Esophagus muscularis mucosa (tissue), 4 donors: ENCODE measurements around the gene SOX5. TPM values are rescaled to one million over a fixed set of nuclear protein-coding genes. Genes with fewer than 3 reads are reported as not detected.

Experiments used
- DNase-seq: peaks from one replicate; pipeline ENCODE4 v3.0.0-alpha.2; 2017; ENCODE audit errors: extremely low spot score
- H3K27ac ChIP-seq, 4 donors: fragments of 200-600 bp; sonication (generic); replicated peaks in 1 of 4; 1 replicate in 3 of 4; 2 replicates in 1 of 4; pipeline ENCODE4 v1.5.1; 2016 to 2019; ENCODE audit warnings: mild to moderate bottlenecking in 1 of 4
- H3K27me3 ChIP-seq, 4 donors: fragments of 200-600 bp; sonication (generic); one replicate each; pipeline versions ENCODE4 v1.5.1 to v1.6.0; 2016 to 2019
- H3K36me3 ChIP-seq, 4 donors: fragments of 200-600 bp; sonication (generic); one replicate each; pipeline ENCODE4 v1.5.1; 2016 to 2019
- H3K4me1 ChIP-seq, 4 donors: fragments of 200-600 bp; sonication (generic); one replicate each; pipeline ENCODE4 v1.5.1; 2016 to 2019
- H3K4me3 ChIP-seq, 4 donors: fragments of 200-600 bp; sonication (generic); 1 replicate in 2 of 4; 2 replicates in 2 of 4; pipeline ENCODE4 v1.5.1; 2016 to 2019; ENCODE audit warnings: mild to moderate bottlenecking in 4 of 4, moderate library complexity in 1 of 4
- H3K9me3 ChIP-seq, 4 donors: fragments of 200-600 bp; sonication (generic); 1 replicate in 3 of 4; 2 replicates in 1 of 4; pipeline ENCODE4 v1.5.1; 2016 to 2019
- EP300 ChIP-seq: sonication (generic); formaldehyde crosslinking; IDR thresholded peaks from one replicate; pipeline ENCODE4 v1.6.1; 2017; ENCODE audit warnings: antibody characterized with exemption
- POLR2A ChIP-seq: fragments of 450-650 bp; IDR thresholded peaks from one replicate; pipeline ENCODE4 v1.6.1; 2017; ENCODE audit warnings: antibody characterized with exemption, moderate library complexity, mild to moderate bottlenecking, low read depth
- POLR2AphosphoS5 ChIP-seq, 2 donors: sonication (generic); formaldehyde crosslinking; IDR thresholded peaks; one replicate each; pipeline ENCODE4 v1.6.1; 2017; ENCODE audit warnings: antibody characterized with exemption in 2 of 2
- WGBS: methylation state at CpG from one replicate; pipeline ENCODE4 v1.1.5; 2018; 5-methylcytosine and 5-hydroxymethylcytosine counted together
- intact Hi-C: fragments of 100-400 bp; cut with DNase I; formaldehyde crosslinking; loops from one replicate; pipeline ENCODE4 v1.15.1; 2023
- total RNA-seq, 4 donors: library from RNA; depleted of rRNA; stranded (reverse); fragments of >200 nt; gene quantifications; one replicate each; pipeline versions ENCODE4 v1.1.0 to v1.2.1, GENCODE V29; 2016
- TF ChIP-seq, protein P1 (sequence below), 3 experiments: fragments of 200-600 bp in 2 of 3; fragments of 450-650 bp in 1 of 3; sonication (generic) in 2 of 3; IDR thresholded peaks; one replicate each; pipeline ENCODE4 v1.5.1; 2017 to 2019; ENCODE audit warnings: antibody characterized with exemption in 3 of 3, mild to moderate bottlenecking in 2 of 3, moderate library complexity in 1 of 3

SOX5 gene
- total RNA-seq, 4 donors from 2014 or later, result 7.1 to 11.6 (median 8.8) TPM

DNA sequence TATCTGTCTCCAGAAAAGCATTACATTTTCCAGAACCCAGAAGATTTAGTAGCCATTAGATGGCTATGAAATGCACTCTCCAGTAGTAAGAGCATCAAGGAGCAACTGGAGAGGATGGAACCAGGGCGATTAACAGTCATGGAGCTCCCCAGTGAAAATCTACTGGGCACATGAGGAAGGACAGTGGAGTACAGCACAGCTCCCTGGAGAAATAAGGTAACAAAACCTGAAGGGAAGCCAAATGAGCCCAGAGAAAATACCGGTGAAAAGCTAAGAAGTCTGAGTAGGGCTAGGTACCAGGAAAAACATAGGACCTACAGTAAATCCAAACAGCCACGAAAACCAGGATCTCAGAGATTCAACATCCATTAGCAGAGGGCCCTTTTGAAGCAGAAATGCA, 21.6 kb downstream of the SOX5 start:
- Histone ChIP-seq H3K27ac (no peak overlapping the region), H3K27me3 (no peaks in the 10 kb centered on the region), H3K9me3 (no peaks in the 10 kb centered on the region), H3K36me3 (no peaks in the 10 kb centered on the region), H3K4me1 (no peaks in the 10 kb centered on the region), H3K4me3 (no peak overlapping the region)
- TF ChIP-seq, protein P1, sequence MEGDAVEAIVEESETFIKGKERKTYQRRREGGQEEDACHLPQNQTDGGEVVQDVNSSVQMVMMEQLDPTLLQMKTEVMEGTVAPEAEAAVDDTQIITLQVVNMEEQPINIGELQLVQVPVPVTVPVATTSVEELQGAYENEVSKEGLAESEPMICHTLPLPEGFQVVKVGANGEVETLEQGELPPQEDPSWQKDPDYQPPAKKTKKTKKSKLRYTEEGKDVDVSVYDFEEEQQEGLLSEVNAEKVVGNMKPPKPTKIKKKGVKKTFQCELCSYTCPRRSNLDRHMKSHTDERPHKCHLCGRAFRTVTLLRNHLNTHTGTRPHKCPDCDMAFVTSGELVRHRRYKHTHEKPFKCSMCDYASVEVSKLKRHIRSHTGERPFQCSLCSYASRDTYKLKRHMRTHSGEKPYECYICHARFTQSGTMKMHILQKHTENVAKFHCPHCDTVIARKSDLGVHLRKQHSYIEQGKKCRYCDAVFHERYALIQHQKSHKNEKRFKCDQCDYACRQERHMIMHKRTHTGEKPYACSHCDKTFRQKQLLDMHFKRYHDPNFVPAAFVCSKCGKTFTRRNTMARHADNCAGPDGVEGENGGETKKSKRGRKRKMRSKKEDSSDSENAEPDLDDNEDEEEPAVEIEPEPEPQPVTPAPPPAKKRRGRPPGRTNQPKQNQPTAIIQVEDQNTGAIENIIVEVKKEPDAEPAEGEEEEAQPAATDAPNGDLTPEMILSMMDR (IDR thresholded peaks at IDR 0.05), result no peak
- no peak for TF ChIP-seq POLR2A
- TF ChIP-seq POLR2AphosphoS5 (IDR thresholded peaks at IDR 0.05), result no peak
- no peak for TF ChIP-seq EP300
- intact Hi-C loops, result no loop called here
- 81% methylated on average over 3 of the region's 3 CpGs for WGBS
- no peak for DNase-seq

DNA sequence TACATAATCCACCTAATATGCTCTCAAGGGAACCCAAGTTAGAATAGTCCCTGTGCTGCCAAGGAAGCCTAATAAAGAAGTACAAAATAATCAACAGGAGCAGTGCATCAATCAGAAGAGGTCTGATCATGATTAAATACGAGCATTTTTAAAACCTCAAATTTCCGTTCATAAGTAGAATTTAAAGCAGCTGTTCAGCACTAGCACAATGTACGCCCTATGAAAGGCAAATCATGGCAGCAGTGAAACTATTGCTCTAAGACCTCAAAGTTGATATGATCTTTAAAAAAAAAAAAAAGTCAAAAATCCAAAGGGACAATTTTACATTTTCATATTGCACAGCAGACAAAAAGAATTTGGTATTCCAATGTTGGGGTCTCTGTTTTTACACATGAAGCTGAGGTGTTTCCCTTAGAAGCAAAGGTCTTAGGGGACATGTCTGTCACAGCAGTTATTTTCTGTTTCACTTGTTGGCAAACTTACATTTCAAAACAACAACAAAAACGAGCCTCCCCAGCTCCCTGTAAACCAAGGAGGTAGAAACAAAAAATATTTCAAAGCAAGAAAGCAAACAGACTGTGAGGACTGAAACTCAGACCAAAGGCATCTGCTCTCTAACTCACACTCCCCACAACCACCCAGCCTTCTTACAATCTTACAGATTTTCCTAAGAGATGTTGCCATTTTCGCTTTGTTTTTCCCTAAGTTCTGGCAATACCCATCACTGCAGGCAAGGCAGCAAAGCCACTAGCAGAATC, 28.2 kb downstream of the SOX5 start:
- H3K4me3 ChIP-seq, result peak overlapping the region in 2 of 4 donors; percentile 6 to 13
- no peak overlapping the region for H3K27ac ChIP-seq

DNA sequence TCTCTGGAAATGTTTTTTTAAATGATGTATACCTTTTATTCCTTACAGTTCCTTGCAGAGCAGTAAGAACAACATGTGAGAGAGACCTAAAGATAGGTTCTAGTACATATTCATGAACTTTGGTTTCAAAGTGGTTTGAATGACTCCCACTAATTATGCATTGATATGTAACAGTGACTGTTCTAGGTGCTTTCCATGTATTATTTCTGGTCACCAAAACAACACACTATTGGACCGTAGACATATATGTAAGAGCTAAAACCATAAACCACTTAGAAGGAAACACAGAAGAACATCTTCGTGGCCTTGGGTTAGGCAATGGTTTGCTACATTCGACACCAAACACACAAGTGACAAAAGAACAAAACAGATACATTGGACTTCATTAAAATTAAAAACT, 37.9 kb downstream of the SOX5 start:
- no peaks in the 10 kb centered on the region for H3K9me3 ChIP-seq
- H3K4me3 ChIP-seq, result no peak overlapping the region
- no peaks in the 10 kb centered on the region for H3K4me1 ChIP-seq
- 93% methylated on average over 3 of the region's 3 CpGs for WGBS
- no peaks in the 10 kb centered on the region for H3K27me3 ChIP-seq
- DNase-seq, result no peak
- H3K36me3 ChIP-seq, result no peaks in the 10 kb centered on the region
- intact Hi-C loops, result no loop called here
- no peak overlapping the region for H3K27ac ChIP-seq
- TF ChIP-seq POLR2A, result no peak
- TF ChIP-seq POLR2AphosphoS5 (IDR thresholded peaks at IDR 0.05), result no peak
- TF ChIP-seq, protein P1 (IDR thresholded peaks at IDR 0.05), result no peak
- no peak for TF ChIP-seq EP300

More for the DNA sequence above, 28.2 kb downstream of the SOX5 start:
- Histone ChIP-seq H3K36me3 (no peaks in the 10 kb centered on the region), H3K9me3 (no peaks in the 10 kb centered on the region), H3K27me3 (no peaks in the 10 kb centered on the region), H3K4me1 (no peaks in the 10 kb centered on the region)
- TF ChIP-seq EP300 (no peak), POLR2A (no peak), POLR2AphosphoS5 (IDR thresholded peaks at IDR 0.05) (no peak)
- TF ChIP-seq, protein P1 (IDR thresholded peaks at IDR 0.05), result no peak
- no peak for DNase-seq
- 82% methylated on average over 5 of the region's 5 CpGs for WGBS
- intact Hi-C loops, result no loop called here

DNA sequence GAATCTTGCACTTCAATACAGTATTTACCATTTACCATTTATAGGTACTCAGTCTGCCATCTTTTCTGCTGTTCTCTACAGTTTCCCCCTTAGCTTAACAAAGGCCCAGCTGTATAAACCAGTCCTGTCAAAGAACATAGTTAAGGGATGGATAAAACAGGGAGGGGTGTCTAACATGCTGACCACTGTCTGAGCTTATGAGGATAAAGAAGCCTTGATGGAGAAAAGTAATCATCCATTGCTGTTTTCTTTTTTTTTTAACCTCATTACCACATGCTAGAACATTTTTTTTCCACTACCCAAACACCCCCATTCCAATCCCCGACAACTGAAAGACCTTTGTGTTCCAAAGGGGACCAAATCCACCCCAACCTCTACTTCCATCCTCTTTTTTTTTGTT, 39.9 kb downstream of the SOX5 start:
- 75% methylated on average over 1 of the region's 1 CpG for WGBS
- Histone ChIP-seq H3K27ac (no peak overlapping the region), H3K4me1 (no peaks in the 10 kb centered on the region), H3K36me3 (no peaks in the 10 kb centered on the region), H3K9me3 (no peaks in the 10 kb centered on the region), H3K27me3 (no peaks in the 10 kb centered on the region), H3K4me3 (no peak overlapping the region)
- TF ChIP-seq EP300 (no peak), POLR2AphosphoS5 (IDR thresholded peaks at IDR 0.05) (no peak), POLR2A (no peak)
- TF ChIP-seq, protein P1 (IDR thresholded peaks at IDR 0.05), result no peak
- no peak for DNase-seq
- intact Hi-C loops, result no loop called here

DNA sequence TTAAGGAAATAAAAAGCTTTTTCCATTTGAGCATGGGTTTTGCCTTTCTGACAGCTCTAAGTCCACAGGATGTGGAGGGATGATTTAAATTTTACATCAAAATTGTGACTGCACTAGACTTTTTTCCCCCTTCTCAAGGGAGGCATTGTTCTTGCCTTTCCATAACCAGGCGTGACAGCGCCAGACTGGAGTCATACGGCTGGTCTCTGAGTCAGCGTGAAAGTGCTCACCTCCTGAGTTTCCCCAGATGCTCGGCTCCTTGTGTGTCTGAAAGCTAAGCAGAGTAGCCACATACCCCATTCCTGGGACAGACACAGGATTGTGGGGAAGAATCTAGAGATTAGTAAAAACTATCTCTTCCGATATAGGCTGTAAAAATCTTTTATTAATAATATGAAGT, 43.1 kb downstream of the SOX5 start:
- DNase-seq, result no peak
- no peaks in the 10 kb centered on the region for H3K36me3 ChIP-seq
- TF ChIP-seq EP300, result no peak
- no peak overlapping the region for H3K27ac ChIP-seq
- no peak overlapping the region for H3K4me3 ChIP-seq
- H3K4me1 ChIP-seq, result no peaks in the 10 kb centered on the region
- H3K27me3 ChIP-seq, result no peaks in the 10 kb centered on the region
- WGBS, result 76% methylated on average over 6 of the region's 6 CpGs
- intact Hi-C loops, result no loop called here
- H3K9me3 ChIP-seq, result peaks cover 0 to 3% (median 2%) of the 10 kb centered on the region in 4 donors
